Adrenal gland (tissue), 12 donors: ENCODE data around the gene HIVEP1. TPM values are rescaled to one million over a fixed set of nuclear protein-coding genes. Genes with fewer than 3 reads are reported as not detected.

Source experiments
- DNase-seq, 7 donors: peaks; one replicate each; pipeline ENCODE4 v3.0.0-alpha.2; 2019 to 2020
- H3K27ac ChIP-seq, 5 donors: fragments of 200-600 bp; sonication (generic) in 4 of 5; 1 replicate in 3 of 5; 2 replicates in 2 of 5; pipeline versions ENCODE4 v1.5.1 to v1.8.0; 2016 to 2020; ENCODE audit warnings: mild to moderate bottlenecking in 1 of 5
- H3K27me3 ChIP-seq: fragments of 200-600 bp; 2 replicates; pipeline ENCODE4 v1.8.0; 2021
- H3K36me3 ChIP-seq, 2 donors: fragments of 200-600 bp; replicated peaks in 1 of 2; 1 replicate in 1 of 2; 2 replicates in 1 of 2; pipeline versions ENCODE4 v1.5.1 to v1.8.0; 2018 to 2022
- H3K4me1 ChIP-seq, 2 donors: fragments of 200-600 bp; replicated peaks in 1 of 2; 1 replicate in 1 of 2; 2 replicates in 1 of 2; pipeline versions ENCODE4 v1.5.1 to v1.8.0; 2018 to 2021
- H3K4me3 ChIP-seq, 4 donors: fragments of 200-600 bp; sonication (generic) in 3 of 4; one replicate each; pipeline ENCODE4 v1.5.1; 2016 to 2018
- H3K9me3 ChIP-seq, 3 donors: fragments of 200-600 bp; sonication (generic) in 1 of 3; replicated peaks in 1 of 3; 1 replicate in 2 of 3; 2 replicates in 1 of 3; pipeline versions ENCODE4 v1.5.1 to v1.8.0; 2016 to 2021
- CTCF ChIP-seq, 6 experiments: fragments of 450-650 bp in 4 of 6; fragments of 200-600 bp in 2 of 6; sonication (generic) in 1 of 6; IDR thresholded peaks; 1 replicate in 5 of 6; 2 replicates in 1 of 6; pipeline versions ENCODE4 v1.5.1 to v1.8.0; 2016 to 2021; ENCODE audit warnings: antibody characterized with exemption in 6 of 6, mild to moderate bottlenecking in 2 of 6, moderate library complexity in 1 of 6
- POLR2A ChIP-seq, 2 donors: fragments of 450-650 bp; IDR thresholded peaks; one replicate each; pipeline ENCODE4 v1.6.1; 2017; ENCODE audit warnings: antibody characterized with exemption in 2 of 2, mild to moderate bottlenecking in 2 of 2, moderate library complexity in 1 of 2
- WGBS, 4 donors: extraction: QIAGEN DNeasy Blood & Tissue Kit in 2 of 4; methylation state at CpG; one replicate each; pipeline versions ENCODE4 v1.1.5 to v1.1.7; 2013 to 2017; 5-methylcytosine and 5-hydroxymethylcytosine counted together
- intact Hi-C, 2 donors: fragments of 100-400 bp; cut with DNase I; formaldehyde crosslinking; loops; one replicate each; pipeline versions ENCODE4 v1.14.1 to v1.15.0; 2022 to 2023
- polyA plus RNA-seq, 3 donors: library from polyadenylated mRNA; stranded (reverse); fragments of 200-250 nt in 2 of 3; fragments of 350-450 nt in 1 of 3; fragmentation: Illumina TruSeq in 1 of 3; extraction: RNeasy Lipid Tissue Mini Kit (QIAGEN cat#74804) in 1 of 3; gene quantifications; one replicate each; pipeline ENCODE4 v1.2.3, GENCODE V29; 2013 to 2014
- total RNA-seq, 9 donors: library from RNA; depleted of rRNA in 4 of 9; stranded (reverse); fragments of >200 nt in 4 of 9; fragments of 120-200 nt in 1 of 9; fragmentation: NEBNext Ultra II Directional in 1 of 9; extraction: Animal tissue kit (Norgen Biotek cat#: 25700) in 1 of 9; gene quantifications; one replicate each; pipeline versions ENCODE4 v1.1.0 to v1.2.4, GENCODE V29; 2013 to 2023
- donor health status: healthy with polysubstance abuse.
- donor health status: Bipolar disorder and iron deficiency.
- donor health status: DM: yes; HTN: yes; CAD: no.
- donor health status: DM: no; HTN: no; CAD: no.
- donor health status: DM: no; HTN: no; CAD: no.
- donor health status: DM: yes; HTN: yes; CAD: no.

The HIVEP1 gene
- total and polyA plus RNA-seq, 12 donors, result 3.6 to 22.3 (median 11.9) TPM

DNA sequence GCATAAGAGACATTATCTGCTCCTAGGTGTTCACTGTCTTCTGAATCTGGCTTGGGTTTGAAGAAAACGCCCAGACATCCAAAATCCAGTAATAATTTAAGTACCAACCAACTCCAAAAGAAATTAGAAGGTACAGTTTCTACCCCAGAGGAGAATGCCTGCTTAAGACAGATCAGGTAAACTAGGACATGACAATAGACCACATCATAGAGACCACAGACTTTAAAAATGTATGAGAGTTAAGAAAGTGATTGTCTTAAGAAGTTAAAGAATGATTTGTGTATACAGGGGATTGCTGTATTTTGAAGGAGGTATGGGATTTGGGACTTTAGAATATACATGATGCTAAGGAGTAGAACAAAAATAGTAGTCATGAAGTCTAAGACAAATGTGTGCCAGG lies 157.3 kb downstream of the HIVEP1 start:
- Histone ChIP-seq H3K4me3 (no peak overlapping the region), H3K9me3 (no peaks in the 10 kb centered on the region), H3K27ac (no peak overlapping the region), H3K4me1 (no peaks in the 10 kb centered on the region), H3K27me3 (no peaks in the 10 kb centered on the region), H3K36me3 (no peaks in the 10 kb centered on the region)
- intact Hi-C loops, result no loop called here
- DNase-seq, result no peak
- no peak for TF ChIP-seq CTCF (IDR thresholded peaks at IDR 0.05)
- TF ChIP-seq POLR2A (IDR thresholded peaks at IDR 0.05), result no peak
- 73 to 94% (median 80%) methylated on average over 1 of the region's 1 CpG for WGBS, 4 donors

- TF ChIP-seq POLR2A (IDR thresholded peaks at IDR 0.05) (no peak), CTCF (IDR thresholded peaks at IDR 0.05) (no peak)
- DNase-seq, result no peak
- intact Hi-C loops, result no loop called here
- no peaks in the 10 kb centered on the region for H3K27me3 ChIP-seq
- no peaks in the 10 kb centered on the region for H3K4me1 ChIP-seq
- H3K36me3 ChIP-seq, result no peaks in the 10 kb centered on the region
- H3K27ac ChIP-seq, result no peak overlapping the region
- H3K9me3 ChIP-seq, result no peaks in the 10 kb centered on the region
- 76 to 79% (median 77%) methylated on average over 13 of the region's 13 CpGs for WGBS, 4 donors
- H3K4me3 ChIP-seq, result no peak overlapping the region
These were observed 158.4 kb downstream of the HIVEP1 start for GRCh38 chr6:12170351-12171092.

GRCh38 chr6:12171717-12172116 lies 159.6 kb downstream of the HIVEP1 start:
- WGBS, 4 donors, result 90 to 96% (median 91%) methylated on average over 5 of the region's 5 CpGs
- Histone ChIP-seq H3K9me3 (no peaks in the 10 kb centered on the region), H3K4me1 (no peaks in the 10 kb centered on the region), H3K27ac (no peak overlapping the region), H3K27me3 (no peaks in the 10 kb centered on the region), H3K4me3 (no peak overlapping the region), H3K36me3 (no peaks in the 10 kb centered on the region)
- DNase-seq, result no peak
- intact Hi-C loops, result no loop called here
- TF ChIP-seq CTCF (IDR thresholded peaks at IDR 0.05) (no peak), POLR2A (IDR thresholded peaks at IDR 0.05) (no peak)

DNA sequence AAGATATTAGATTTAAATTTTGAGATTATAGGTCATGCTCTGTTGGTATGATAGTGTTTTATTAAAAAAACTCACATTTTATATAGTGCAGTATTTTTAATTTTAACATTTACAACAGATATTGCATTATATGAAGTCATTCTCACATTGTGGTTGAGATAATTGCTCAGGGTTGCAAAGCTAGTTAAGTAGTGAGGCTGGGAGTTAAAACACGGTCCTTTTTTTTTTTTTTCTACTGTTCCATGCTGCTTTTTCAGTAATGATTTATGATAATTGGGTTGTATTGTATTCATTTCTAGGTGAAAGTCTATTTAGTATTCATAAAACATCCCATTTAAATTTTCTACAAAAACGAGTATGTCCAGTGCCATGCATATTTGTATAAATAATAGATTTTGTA lies 160.5 kb downstream of the HIVEP1 start:
- TF ChIP-seq POLR2A (IDR thresholded peaks at IDR 0.05), result no peak
- no peak for TF ChIP-seq CTCF (IDR thresholded peaks at IDR 0.05)
- Histone ChIP-seq H3K9me3 (no peaks in the 10 kb centered on the region), H3K4me1 (no peaks in the 10 kb centered on the region), H3K27ac (no peak overlapping the region), H3K36me3 (no peaks in the 10 kb centered on the region), H3K4me3 (no peak overlapping the region), H3K27me3 (no peaks in the 10 kb centered on the region)
- intact Hi-C loops, result no loop called here
- WGBS, 4 donors, result 40 to 61% (median 47%) methylated on average over 2 of the region's 2 CpGs
- DNase-seq, result no peak
